Gastroesophageal sphincter (tissue), 4 donors: Measurements from ENCODE around the gene HEMGN. TPM values are rescaled to one million over a fixed set of nuclear protein-coding genes. Genes with fewer than 3 reads are reported as not detected.

Source experiments
- ATAC-seq: fragments of 150-250 bp; one replicate; pipeline ENCODE4 v1.9.1; 2016; ENCODE audit warnings: mild to moderate bottlenecking, moderate library complexity
- H3K27ac ChIP-seq, 4 donors: fragments of 200-600 bp; sonication (generic) in 3 of 4; 1 replicate in 3 of 4; 2 replicates in 1 of 4; pipeline ENCODE4 v1.5.1; 2016 to 2019
- H3K27me3 ChIP-seq: fragments of 200-600 bp; sonication (generic); one replicate; pipeline ENCODE4 v1.5.1; 2019
- H3K36me3 ChIP-seq, 2 donors: fragments of 200-600 bp; sonication (generic); one replicate each; pipeline ENCODE4 v1.5.1; 2019; ENCODE audit warnings: control low read depth in 1 of 2
- H3K4me1 ChIP-seq, 3 donors: fragments of 200-600 bp; sonication (generic); 1 replicate in 2 of 3; 2 replicates in 1 of 3; pipeline ENCODE4 v1.5.1; 2016 to 2019; ENCODE audit warnings: control low read depth in 2 of 3
- H3K4me3 ChIP-seq, 2 donors: fragments of 200-600 bp; sonication (generic); one replicate each; pipeline ENCODE4 v1.5.1; 2019; ENCODE audit warnings: mild to moderate bottlenecking in 1 of 2, moderate library complexity in 1 of 2
- H3K9me3 ChIP-seq, 3 donors: fragments of 200-600 bp; sonication (generic); one replicate each; pipeline ENCODE4 v1.5.1; 2017 to 2019; ENCODE audit warnings: control low read depth in 2 of 3
- CTCF ChIP-seq, 4 experiments: fragments of 200-600 bp in 2 of 4; fragments of 450-650 bp in 2 of 4; sonication (generic) in 1 of 4; IDR thresholded peaks; one replicate each; pipeline ENCODE4 v1.5.1; 2017 to 2019; ENCODE audit warnings: antibody characterized with exemption in 4 of 4, mild to moderate bottlenecking in 2 of 4, moderate library complexity in 2 of 4
- EP300 ChIP-seq: sonication (generic); formaldehyde crosslinking; IDR thresholded peaks from one replicate; pipeline ENCODE4 v1.6.1; 2017; ENCODE audit warnings: antibody characterized with exemption, mild to moderate bottlenecking
- POLR2A ChIP-seq, 2 donors: fragments of 450-650 bp; IDR thresholded peaks; one replicate each; pipeline ENCODE4 v1.6.1; 2017; ENCODE audit warnings: antibody characterized with exemption in 2 of 2, mild to moderate bottlenecking in 2 of 2, moderate library complexity in 1 of 2
- POLR2AphosphoS5 ChIP-seq: sonication (generic); formaldehyde crosslinking; IDR thresholded peaks from one replicate; pipeline ENCODE4 v1.6.1; 2017; ENCODE audit warnings: antibody characterized with exemption
- WGBS, 2 donors: methylation state at CpG; one replicate each; pipeline ENCODE4 v1.1.5; 2018; ENCODE audit warnings: low coverage in 1 of 2; 5-methylcytosine and 5-hydroxymethylcytosine counted together
- total RNA-seq, 4 donors: library from RNA; depleted of rRNA; stranded (reverse); fragments of >200 nt; gene quantifications; one replicate each; pipeline ENCODE4 v1.1.0, GENCODE V29; 2016

HEMGN gene
- total RNA-seq, 4 donors from 2014 or later, result not detected

GRCh38 chr9:97919217-97919813 lies 18.7 kb downstream of the HEMGN start:
- Histone ChIP-seq H3K4me1 (peaks cover 6 to 41% (median 13%) of the 10 kb centered on the region in 3 donors), H3K9me3 (no peaks in the 10 kb centered on the region), H3K27me3 (no peaks in the 10 kb centered on the region), H3K27ac (no peak overlapping the region), H3K4me3 (no peak overlapping the region), H3K36me3 (peaks cover 0 to 19% of the 10 kb centered on the region in 2 donors)
- TF ChIP-seq POLR2AphosphoS5 (no peak), EP300 (no peak), POLR2A (IDR thresholded peaks at IDR 0.05) (no peak), CTCF (IDR thresholded peaks at IDR 0.05) (no peak)
- no peak for ATAC-seq

- TF ChIP-seq EP300 (no peak), POLR2A (IDR thresholded peaks at IDR 0.05) (no peak), CTCF (IDR thresholded peaks at IDR 0.05) (no peak), POLR2AphosphoS5 (no peak)
- H3K9me3 ChIP-seq, result no peaks in the 10 kb centered on the region
- peaks cover 0 to 26% of the 10 kb centered on the region in 2 donors for H3K36me3 ChIP-seq
- H3K4me3 ChIP-seq, result no peak overlapping the region
- 83 to 84% methylated on average over 4 of the region's 4 CpGs for WGBS, 2 donors
- H3K27ac ChIP-seq, result no peak overlapping the region
- H3K4me1 ChIP-seq, result peaks cover 6 to 37% (median 11%) of the 10 kb centered on the region in 3 donors
- no peaks in the 10 kb centered on the region for H3K27me3 ChIP-seq
- ATAC-seq, result no peak
Measured at GRCh38 chr9:97918611-97919010, 19.4 kb downstream of the HEMGN start.

- peaks cover 0 to 93% of the 10 kb centered on the region in 2 donors for H3K36me3 ChIP-seq
- no peak for ATAC-seq
- 71 to 86% methylated on average over 1 of the region's 1 CpG for WGBS, 2 donors
- TF ChIP-seq POLR2A (IDR thresholded peaks at IDR 0.05), result no peak
- TF ChIP-seq POLR2AphosphoS5, result no peak
- H3K4me1 ChIP-seq, result peaks cover 0 to 18% (median 0%) of the 10 kb centered on the region in 3 donors
- no peak overlapping the region for H3K27ac ChIP-seq
- no peak overlapping the region for H3K4me3 ChIP-seq
- no peaks in the 10 kb centered on the region for H3K9me3 ChIP-seq
- no peaks in the 10 kb centered on the region for H3K27me3 ChIP-seq
Measured at GRCh38 chr9:97911970-97912369, 26.0 kb downstream of the HEMGN start.

GRCh38 chr9:97911528-97911927 lies 26.4 kb downstream of the HEMGN start:
- TF ChIP-seq EP300 (no peak), POLR2AphosphoS5 (no peak), CTCF (IDR thresholded peaks at IDR 0.05) (no peak), POLR2A (IDR thresholded peaks at IDR 0.05) (no peak)
- ATAC-seq, result no peak
- peaks cover 0 to 96% of the 10 kb centered on the region in 2 donors for H3K36me3 ChIP-seq
- H3K4me1 ChIP-seq, result peaks cover 0 to 21% (median 0%) of the 10 kb centered on the region in 3 donors
- no peaks in the 10 kb centered on the region for H3K27me3 ChIP-seq
- H3K4me3 ChIP-seq, result no peak overlapping the region
- no peak overlapping the region for H3K27ac ChIP-seq
- WGBS, 2 donors, result 79 to 94% methylated on average over 2 of the region's 2 CpGs
- no peaks in the 10 kb centered on the region for H3K9me3 ChIP-seq

- no peak overlapping the region for H3K4me3 ChIP-seq
- H3K27me3 ChIP-seq, result no peaks in the 10 kb centered on the region
- peaks cover 0 to 33% (median 0%) of the 10 kb centered on the region in 3 donors for H3K4me1 ChIP-seq
- no peak for ATAC-seq
- H3K36me3 ChIP-seq, result peaks cover 0 to 97% of the 10 kb centered on the region in 2 donors
- 81 to 95% methylated on average over 6 of the region's 6 CpGs for WGBS, 2 donors
- no peak overlapping the region for H3K27ac ChIP-seq
- TF ChIP-seq POLR2A (IDR thresholded peaks at IDR 0.05), result no peak
- TF ChIP-seq CTCF (IDR thresholded peaks at IDR 0.05), result no peak
- no peak for TF ChIP-seq EP300
- no peak for TF ChIP-seq POLR2AphosphoS5
- H3K9me3 ChIP-seq, result no peaks in the 10 kb centered on the region
Measured at GRCh38 chr9:97910357-97910756, 27.6 kb downstream of the HEMGN start.
